Kidney epithelial cell (primary cell): ENCODE measurements around the gene DNAL1. TPM values are rescaled to one million over a fixed set of nuclear protein-coding genes. Genes with fewer than 3 reads are reported as not detected.

Source experiments
- DNase-seq: peaks from one replicate; pipeline ENCODE4 v3.0.0-alpha.2; 2010; ENCODE audit warnings: low read depth
- H3K27me3 ChIP-seq: 2 replicates; pipeline ENCODE4 v1.6.0; 2011; ENCODE audit warnings: low read length; ENCODE audit not compliant: control insufficient read depth, insufficient read depth
- H3K36me3 ChIP-seq: 2 replicates; pipeline ENCODE4 v1.5.1; 2011; ENCODE audit warnings: low read length; ENCODE audit not compliant: control insufficient read depth, insufficient read depth
- H3K4me3 ChIP-seq: 2 replicates; pipeline ENCODE4 v1.5.1; 2011; ENCODE audit warnings: low read depth, mild to moderate bottlenecking, control low read depth, low read length
- total RNA-seq: library from RNA; depleted of rRNA; stranded (reverse); fragments of >200 nt; gene quantifications from 2 replicates; pipeline ENCODE4 v1.2.3, GENCODE V29; 2015
- TF ChIP-seq, protein P1 (sequence below): IDR thresholded peaks from 2 replicates; pipeline ENCODE4 v1.5.1; 2011; ENCODE audit warnings: mild to moderate bottlenecking, moderate library complexity, low read length, control low read depth, inconsistent platforms; ENCODE audit not compliant: insufficient read depth, poor library complexity, severe bottlenecking

Gene DNAL1
- total RNA-seq, 1 donor from 2014 or later = 19.3 TPM

DNA sequence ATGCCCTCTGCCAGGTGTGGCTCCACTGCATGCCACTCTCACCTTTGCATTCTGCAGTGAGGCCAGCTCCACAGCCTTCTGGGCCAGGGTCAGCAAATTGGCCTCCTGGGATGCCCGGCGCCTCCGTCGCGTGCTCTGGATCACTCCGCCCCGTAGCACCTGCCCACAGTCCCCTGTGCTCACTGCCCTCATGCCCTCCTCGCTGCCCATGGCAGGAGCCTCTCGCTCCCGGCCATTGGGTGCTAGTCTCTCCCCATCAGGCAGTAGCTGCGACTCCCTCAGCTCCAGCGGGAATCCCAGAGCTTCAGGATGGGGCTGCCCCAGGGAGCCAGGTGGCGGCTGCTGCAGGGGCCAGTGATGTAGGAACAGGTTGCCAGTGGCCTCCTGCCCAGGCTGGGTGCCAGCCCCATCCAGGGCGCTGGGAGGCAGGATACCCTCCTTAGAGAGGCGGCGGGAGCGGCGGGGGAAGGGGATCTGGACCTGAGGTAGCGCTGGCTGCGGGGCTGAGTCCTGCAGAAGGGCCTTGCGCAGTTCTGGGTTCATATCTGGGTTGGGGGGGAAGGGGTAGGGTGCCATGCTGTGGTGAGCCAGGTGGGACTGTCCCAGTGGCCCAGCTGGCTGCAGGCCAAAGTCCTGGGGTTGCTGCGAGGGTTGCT is 93.9 kb downstream of the DNAL1 start:
- TF ChIP-seq, protein P1, sequence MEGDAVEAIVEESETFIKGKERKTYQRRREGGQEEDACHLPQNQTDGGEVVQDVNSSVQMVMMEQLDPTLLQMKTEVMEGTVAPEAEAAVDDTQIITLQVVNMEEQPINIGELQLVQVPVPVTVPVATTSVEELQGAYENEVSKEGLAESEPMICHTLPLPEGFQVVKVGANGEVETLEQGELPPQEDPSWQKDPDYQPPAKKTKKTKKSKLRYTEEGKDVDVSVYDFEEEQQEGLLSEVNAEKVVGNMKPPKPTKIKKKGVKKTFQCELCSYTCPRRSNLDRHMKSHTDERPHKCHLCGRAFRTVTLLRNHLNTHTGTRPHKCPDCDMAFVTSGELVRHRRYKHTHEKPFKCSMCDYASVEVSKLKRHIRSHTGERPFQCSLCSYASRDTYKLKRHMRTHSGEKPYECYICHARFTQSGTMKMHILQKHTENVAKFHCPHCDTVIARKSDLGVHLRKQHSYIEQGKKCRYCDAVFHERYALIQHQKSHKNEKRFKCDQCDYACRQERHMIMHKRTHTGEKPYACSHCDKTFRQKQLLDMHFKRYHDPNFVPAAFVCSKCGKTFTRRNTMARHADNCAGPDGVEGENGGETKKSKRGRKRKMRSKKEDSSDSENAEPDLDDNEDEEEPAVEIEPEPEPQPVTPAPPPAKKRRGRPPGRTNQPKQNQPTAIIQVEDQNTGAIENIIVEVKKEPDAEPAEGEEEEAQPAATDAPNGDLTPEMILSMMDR = no peak
- Histone ChIP-seq H3K36me3 (peaks cover 3% of the 10 kb centered on the region), H3K4me3 (no peak overlapping the region), H3K27me3 (no peaks in the 10 kb centered on the region)
- DNase-seq = no peak

DNA sequence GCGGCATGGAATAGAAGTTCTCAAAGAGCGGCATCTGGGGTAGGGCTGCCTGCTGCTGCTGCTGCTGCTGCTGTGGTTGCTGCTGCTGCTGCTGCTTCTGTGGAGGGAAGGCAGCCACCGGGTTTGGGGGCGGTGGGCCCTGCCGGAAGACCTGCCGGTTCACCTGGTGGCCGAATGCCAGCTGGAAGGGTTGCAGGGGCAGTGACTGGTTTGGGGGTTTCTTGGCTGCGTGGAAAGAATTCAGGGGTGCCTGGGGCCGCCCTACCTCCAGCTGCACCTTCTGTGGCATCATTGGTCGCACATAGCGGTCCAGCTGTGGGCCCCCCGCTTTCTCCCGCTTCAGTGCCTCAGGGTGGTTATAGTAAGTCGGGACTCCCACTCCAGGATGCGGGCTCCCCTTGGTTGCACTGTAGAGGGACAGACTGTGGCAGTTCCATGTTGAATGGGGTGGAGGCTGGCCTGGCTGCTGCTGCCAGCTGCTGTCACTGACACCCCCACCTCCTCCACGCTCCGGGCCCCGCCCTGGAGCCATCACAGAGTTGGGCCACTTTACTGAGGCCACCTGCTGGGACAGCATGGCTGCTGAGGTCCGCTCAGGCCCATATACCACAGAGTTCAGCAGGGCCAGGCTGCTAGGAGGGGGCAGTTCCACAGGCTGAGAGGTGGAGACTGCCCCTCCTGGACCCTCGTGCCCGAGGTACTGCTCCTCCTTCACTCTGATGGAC is 94.5 kb downstream of the DNAL1 start:
- no peaks in the 10 kb centered on the region for H3K27me3 ChIP-seq
- TF ChIP-seq, protein P1 = no peak
- H3K36me3 ChIP-seq = peaks cover 3% of the 10 kb centered on the region
- H3K4me3 ChIP-seq = no peak overlapping the region
- DNase-seq = no peak

DNA sequence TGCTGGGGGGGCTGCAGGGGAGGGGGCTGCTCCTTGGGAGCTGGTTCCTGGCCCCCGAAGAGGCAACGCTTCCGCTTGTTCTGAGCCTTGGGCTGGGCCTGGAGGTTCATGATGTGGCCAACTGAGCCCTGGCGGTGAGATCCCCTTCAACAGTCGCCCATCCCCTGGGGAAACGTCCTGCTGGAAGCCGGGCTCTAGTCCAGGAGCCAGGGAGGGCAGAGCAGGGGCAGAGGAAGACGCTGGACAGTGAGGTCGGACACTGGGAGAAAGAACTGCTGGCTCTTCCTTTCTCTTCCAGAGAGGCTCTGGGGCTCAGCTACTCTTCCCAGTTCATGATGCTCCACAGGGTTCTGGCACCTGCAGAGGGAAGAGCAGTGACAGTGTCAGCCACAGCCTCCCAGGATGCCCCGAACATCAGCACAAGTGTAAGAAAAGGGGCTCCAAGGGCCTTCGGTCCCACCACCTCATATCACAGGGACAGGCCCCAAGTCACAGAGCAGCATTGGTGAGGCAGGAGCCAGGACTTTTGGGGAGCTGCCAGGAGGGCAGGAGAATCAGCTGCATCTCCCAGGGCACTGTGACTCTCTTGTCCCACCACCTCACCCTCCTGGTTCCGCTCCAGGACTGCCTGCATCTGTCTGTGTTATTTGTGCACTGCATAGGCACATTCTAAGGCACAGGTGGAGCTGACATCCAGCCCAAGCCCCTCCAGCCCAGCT is 95.3 kb downstream of the DNAL1 start:
- TF ChIP-seq, protein P1 = no peak
- Histone ChIP-seq H3K36me3 (peaks cover 3% of the 10 kb centered on the region), H3K27me3 (no peaks in the 10 kb centered on the region), H3K4me3 (no peak overlapping the region)
- no peak for DNase-seq

DNA sequence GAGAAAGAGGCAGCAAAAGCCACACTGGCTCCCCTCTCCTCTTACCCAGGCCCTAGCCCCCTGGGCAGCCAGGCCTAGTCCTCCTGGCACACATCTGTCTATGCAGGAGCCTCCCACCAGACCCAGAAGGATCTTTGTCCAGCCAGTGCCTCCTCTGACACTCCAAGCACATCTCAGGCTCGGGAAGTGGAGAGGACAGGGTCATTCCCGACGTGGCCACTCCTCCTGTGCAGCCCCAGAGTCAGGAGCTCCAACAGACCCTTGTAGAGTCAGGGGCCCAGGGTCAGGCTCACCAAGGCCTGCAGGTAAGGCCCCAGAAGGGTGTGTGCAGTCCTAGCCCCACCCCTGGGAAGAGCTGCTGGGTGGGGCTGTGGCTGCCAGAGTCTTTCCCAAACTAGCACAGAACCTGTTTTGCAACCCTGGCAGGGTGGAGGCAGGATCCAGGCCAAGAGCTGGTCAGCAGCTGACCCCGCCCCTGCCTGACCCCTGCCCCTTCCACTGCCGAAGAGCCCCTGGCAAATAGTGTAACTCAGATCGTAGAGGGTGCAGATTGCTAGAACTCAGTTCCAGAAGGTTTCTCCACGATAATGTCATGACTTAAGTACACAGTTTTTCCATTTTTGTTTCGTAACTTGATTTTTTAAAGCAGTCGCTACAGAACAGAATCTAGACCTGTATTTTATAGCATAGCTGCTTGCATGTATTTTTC is 96.0 kb downstream of the DNAL1 start:
- no peak for DNase-seq
- peaks cover 3% of the 10 kb centered on the region for H3K36me3 ChIP-seq
- H3K27me3 ChIP-seq = no peaks in the 10 kb centered on the region
- no peak overlapping the region for H3K4me3 ChIP-seq
- TF ChIP-seq, protein P1 = no peak

DNA sequence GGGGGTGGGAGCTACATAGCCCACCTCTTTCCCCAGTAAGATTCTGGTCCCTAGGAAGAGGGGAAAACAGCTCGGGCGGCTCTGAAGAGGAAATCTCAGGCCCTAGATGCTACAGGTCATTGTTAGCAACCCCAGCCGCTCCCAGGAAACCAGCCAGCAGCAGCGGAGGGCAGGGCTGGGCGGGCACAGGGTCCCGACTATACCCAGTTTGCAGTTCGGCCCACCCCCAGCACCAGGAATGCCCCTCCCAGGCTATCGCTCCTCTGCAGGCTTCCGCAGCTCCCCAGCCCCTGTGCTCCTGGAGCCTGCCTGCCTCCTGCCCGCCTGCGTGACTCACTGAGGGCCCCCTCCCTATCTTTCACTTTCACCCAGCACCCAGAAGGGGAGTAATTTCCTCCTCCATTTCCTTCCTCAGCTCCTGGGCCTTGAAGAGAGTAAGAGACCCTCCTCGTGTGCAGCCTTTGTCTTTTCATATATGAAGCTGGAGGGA is 96.6 kb downstream of the DNAL1 start:
- peaks cover 3% of the 10 kb centered on the region for H3K36me3 ChIP-seq
- H3K27me3 ChIP-seq = no peaks in the 10 kb centered on the region
- TF ChIP-seq, protein P1 = no peak
- H3K4me3 ChIP-seq = no peak overlapping the region
- no peak for DNase-seq
